ENCODE measurements around the gene ATP2C2.

DNA sequence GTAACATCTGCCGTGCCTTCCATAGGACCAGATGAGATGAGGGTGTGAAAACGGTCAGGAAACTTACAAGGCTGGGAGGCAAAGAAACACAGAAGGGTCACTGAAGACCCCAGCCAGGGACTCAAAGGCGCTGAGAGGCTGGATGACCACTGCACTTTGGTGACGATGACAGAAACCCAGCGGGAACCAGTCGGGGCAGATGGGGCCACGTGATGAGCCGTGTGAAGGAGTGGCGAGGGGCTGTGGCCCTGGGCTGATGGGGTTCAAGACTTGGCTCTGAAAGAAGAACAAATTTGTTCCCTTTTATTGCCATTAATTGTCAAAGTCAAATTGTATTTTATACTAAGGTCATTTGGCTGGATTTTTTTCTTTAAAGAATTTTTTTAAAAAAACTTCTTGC lies 28.6 kb upstream of the ATP2C2 start:
- TF ChIP-seq FOXM1 (IDR thresholded peaks at IDR 0.05; ENCODE audit: borderline replicate concordance), result no peak
- no peak for TF ChIP-seq ELF4 (IDR thresholded peaks at IDR 0.05)
- TF ChIP-seq TARDBP (IDR thresholded peaks at IDR 0.05), result no peak
- no peak for TF ChIP-seq HDGF (IDR thresholded peaks at IDR 0.05; ENCODE audit: borderline replicate concordance)
- TF ChIP-seq SP1 (IDR thresholded peaks at IDR 0.05), result no peak
- TF ChIP-seq CTBP1 (IDR thresholded peaks at IDR 0.05; ENCODE audit: borderline replicate concordance), result no peak
- no peak for TF ChIP-seq LEF1 (IDR thresholded peaks at IDR 0.05; ENCODE audit: borderline replicate concordance)
- no peak for TF ChIP-seq ARNT (IDR thresholded peaks at IDR 0.05)
- no peak for TF ChIP-seq SUZ12 (IDR thresholded peaks at IDR 0.05)
- TF ChIP-seq FOXK2 (IDR thresholded peaks at IDR 0.05), result no peak
- no peak for TF ChIP-seq FOXA1 (IDR thresholded peaks at IDR 0.05)
- no peak for TF ChIP-seq L3MBTL2 (conservative IDR thresholded peaks at IDR 0.05)
- TF ChIP-seq BHLHE40 (IDR thresholded peaks at IDR 0.05; ENCODE audit: borderline replicate concordance), result no peak
